Chondrocyte (in vitro differentiated cells): ENCODE data around the gene ACO1. TPM values are rescaled to one million over a fixed set of nuclear protein-coding genes. Genes with fewer than 3 reads are reported as not detected.

ENCODE experiments used
- DNase-seq: peaks from one replicate; pipeline ENCODE4 v3.0.0; 2021; ENCODE audit warnings: mixed read lengths, low spot score
- H3K27ac Mint-ChIP-seq: one replicate; pipeline ENCODE4 v1.8.0; 2021; ENCODE audit warnings: mild to moderate bottlenecking, moderate library complexity, mixed read lengths; ENCODE audit not compliant: unreplicated experiment
- H3K27me3 Mint-ChIP-seq: 2 replicates; pipeline ENCODE4 v1.8.0; 2021; ENCODE audit warnings: low read depth, mixed read lengths
- H3K36me3 Mint-ChIP-seq: 2 replicates; pipeline ENCODE4 v1.8.0; 2021; ENCODE audit warnings: low read depth, mixed read lengths
- H3K4me1 Mint-ChIP-seq: 2 replicates; pipeline ENCODE4 v1.8.0; 2021; ENCODE audit warnings: low read depth, mild to moderate bottlenecking, mixed read lengths
- H3K4me3 Mint-ChIP-seq: one replicate; pipeline ENCODE4 v1.8.0; 2021; ENCODE audit warnings: mild to moderate bottlenecking, moderate library complexity, mixed read lengths; ENCODE audit not compliant: unreplicated experiment
- H3K9me3 Mint-ChIP-seq: 2 replicates; pipeline ENCODE4 v1.8.0; 2021; ENCODE audit warnings: low read depth, mixed read lengths
- CTCF ChIP-seq: fragments of 200-600 bp; sonication (generic); IDR thresholded peaks from 2 replicates; pipeline ENCODE4 v1.5.0; 2021; ENCODE audit warnings: antibody characterized with exemption, mild to moderate bottlenecking, moderate library complexity
- total RNA-seq: library from RNA; stranded (reverse); gene quantifications from 3 replicates; pipeline ENCODE4 v1.2.1, GENCODE V29; 2021

ACO1 gene
- total RNA-seq, 1 donor from 2014 or later, result 44.7 TPM

GRCh38 chr9:32483343-32483742, 98.9 kb downstream of the ACO1 start:
- Mint-ChIP-seq H3K27me3 (no peaks in the 10 kb centered on the region), H3K36me3 (peaks cover 36% of the 10 kb centered on the region), H3K9me3 (no peaks in the 10 kb centered on the region), H3K4me3 (no peak overlapping the region), H3K27ac (no peak overlapping the region), H3K4me1 (peaks cover 15% of the 10 kb centered on the region)
- no peak for DNase-seq
- no peak for TF ChIP-seq CTCF

- no peak overlapping the region for H3K27ac Mint-ChIP-seq
- TF ChIP-seq CTCF, result no peak
- H3K9me3 Mint-ChIP-seq, result no peaks in the 10 kb centered on the region
- H3K36me3 Mint-ChIP-seq, result peaks cover 38% of the 10 kb centered on the region
- peaks cover 17% of the 10 kb centered on the region for H3K4me1 Mint-ChIP-seq
- no peak overlapping the region for H3K4me3 Mint-ChIP-seq
- H3K27me3 Mint-ChIP-seq, result no peaks in the 10 kb centered on the region
- DNase-seq, result no peak
Measured at GRCh38 chr9:32486839-32487562, 102.6 kb downstream of the ACO1 start.

- no peaks in the 10 kb centered on the region for H3K9me3 Mint-ChIP-seq
- peaks cover 40% of the 10 kb centered on the region for H3K36me3 Mint-ChIP-seq
- no peak overlapping the region for H3K4me3 Mint-ChIP-seq
- H3K4me1 Mint-ChIP-seq, result peaks cover 17% of the 10 kb centered on the region
- peak overlapping the region; percentile 4 for H3K27ac Mint-ChIP-seq
- no peaks in the 10 kb centered on the region for H3K27me3 Mint-ChIP-seq
- no peak for TF ChIP-seq CTCF
- no peak for DNase-seq
Measured at GRCh38 chr9:32487981-32488380, 103.5 kb downstream of the ACO1 start.

GRCh38 chr9:32490601-32491000, 106.2 kb downstream of the ACO1 start:
- Mint-ChIP-seq H3K27ac (no peak overlapping the region), H3K27me3 (no peaks in the 10 kb centered on the region), H3K36me3 (peaks cover 22% of the 10 kb centered on the region), H3K4me1 (peaks cover 17% of the 10 kb centered on the region), H3K4me3 (no peak overlapping the region), H3K9me3 (no peaks in the 10 kb centered on the region)
- TF ChIP-seq CTCF, result no peak
- no peak for DNase-seq

- H3K27me3 Mint-ChIP-seq, result no peaks in the 10 kb centered on the region
- peaks cover 10% of the 10 kb centered on the region for H3K4me1 Mint-ChIP-seq
- H3K36me3 Mint-ChIP-seq, result peaks cover 10% of the 10 kb centered on the region
- H3K9me3 Mint-ChIP-seq, result peaks cover 15% of the 10 kb centered on the region
- H3K27ac Mint-ChIP-seq, result no peak overlapping the region
- DNase-seq, result no peak
- H3K4me3 Mint-ChIP-seq, result no peak overlapping the region
- TF ChIP-seq CTCF, result no peak
Measured at GRCh38 chr9:32497921-32498320, 113.5 kb downstream of the ACO1 start.
